H9 (cell line): ENCODE results near the gene COL9A2. TPM values are rescaled to one million over a fixed set of nuclear protein-coding genes. Genes with fewer than 3 reads are reported as not detected.

Experiments
- DNase-seq: peaks from one replicate; pipeline ENCODE4 v3.0.0-alpha.2; 2017
- H2AFZ ChIP-seq: one replicate; pipeline ENCODE4 v1.6.1; 2013; ENCODE audit warnings: mild to moderate bottlenecking, low read length, control low read depth, moderate library complexity
- H2AK5ac ChIP-seq: 2 replicates; pipeline ENCODE4 v1.6.1; 2013; ENCODE audit warnings: low read length, control low read depth, mixed read lengths; ENCODE audit not compliant: insufficient read length
- H2BK120ac ChIP-seq: one replicate; pipeline ENCODE4 v1.6.1; 2013; ENCODE audit warnings: low read depth, mild to moderate bottlenecking, low read length, control low read depth, inconsistent platforms; ENCODE audit not compliant: poor library complexity, severe bottlenecking
- H2BK12ac ChIP-seq: 2 replicates; pipeline ENCODE4 v1.6.1; 2013; ENCODE audit warnings: low read length, control low read depth, mixed read lengths, low read depth; ENCODE audit not compliant: insufficient read length
- H2BK15ac ChIP-seq: 2 replicates; pipeline ENCODE4 v1.6.1; 2013; ENCODE audit warnings: low read depth, low read length, control low read depth
- H2BK20ac ChIP-seq: one replicate; pipeline ENCODE4 v1.6.1; 2013; ENCODE audit warnings: low read depth, mild to moderate bottlenecking, low read length, control low read depth, inconsistent platforms; ENCODE audit not compliant: poor library complexity, severe bottlenecking
- H2BK5ac ChIP-seq: 2 replicates; pipeline ENCODE4 v1.6.1; 2013; ENCODE audit warnings: low read length, control low read depth, mixed read lengths; ENCODE audit not compliant: insufficient read length
- H3K14ac ChIP-seq: 2 replicates; pipeline ENCODE4 v1.6.1; 2013; ENCODE audit warnings: low read length, control low read depth; ENCODE audit not compliant: insufficient read depth
- H3K18ac ChIP-seq: 2 replicates; pipeline ENCODE4 v1.6.1; 2013; ENCODE audit warnings: low read depth, mild to moderate bottlenecking, mixed read lengths, low read length, control low read depth; ENCODE audit not compliant: insufficient read length
- H3K23ac ChIP-seq: 2 replicates; pipeline ENCODE4 v1.6.1; 2013; ENCODE audit warnings: low read length, control low read depth, mixed read lengths, low read depth; ENCODE audit not compliant: insufficient read length
- H3K23me2 ChIP-seq: 2 replicates; pipeline ENCODE4 v1.6.1; 2013; ENCODE audit warnings: low read depth, mild to moderate bottlenecking, mixed read lengths, low read length, control low read depth; ENCODE audit not compliant: insufficient read length, poor library complexity, severe bottlenecking
- H3K27ac ChIP-seq: 2 replicates; pipeline ENCODE4 v1.5.1; 2013; ENCODE audit warnings: low read length, control low read depth, mixed read lengths, low read depth; ENCODE audit not compliant: insufficient read length
- H3K27me3 ChIP-seq: 2 replicates; pipeline ENCODE4 v1.6.1; 2013; ENCODE audit warnings: low read length, control low read depth, inconsistent platforms; ENCODE audit not compliant: insufficient read depth
- H3K4ac ChIP-seq: 2 replicates; pipeline ENCODE4 v1.6.1; 2013; ENCODE audit warnings: low read depth, mild to moderate bottlenecking, control low read depth, inconsistent platforms, low read length, moderate library complexity
- H3K4me1 ChIP-seq: 2 replicates; pipeline ENCODE4 v1.6.1; 2013; ENCODE audit warnings: low read length, control low read depth, inconsistent platforms; ENCODE audit not compliant: insufficient read depth
- H3K4me2 ChIP-seq: 2 replicates; pipeline ENCODE4 v1.6.1; 2013; ENCODE audit warnings: low read length, control low read depth, mixed read lengths; ENCODE audit not compliant: insufficient read length, insufficient read depth
- H3K56ac ChIP-seq: 2 replicates; pipeline ENCODE4 v1.6.1; 2013; ENCODE audit warnings: low read depth, mild to moderate bottlenecking, mixed read lengths, low read length, control low read depth; ENCODE audit not compliant: insufficient read length
- H3K79me1 ChIP-seq: 2 replicates; pipeline ENCODE4 v1.6.1; 2013; ENCODE audit warnings: low read depth, mild to moderate bottlenecking, moderate library complexity, low read length, control low read depth, inconsistent platforms; ENCODE audit not compliant: insufficient read depth, poor library complexity, severe bottlenecking
- H3K79me2 ChIP-seq: 2 replicates; pipeline ENCODE4 v1.6.1; 2013; ENCODE audit warnings: low read length, control low read depth, inconsistent platforms; ENCODE audit not compliant: insufficient read depth
- H3K9ac ChIP-seq: 2 replicates; pipeline ENCODE4 v1.6.1; 2013; ENCODE audit warnings: low read length, control low read depth, mixed read lengths; ENCODE audit not compliant: insufficient read length; ENCODE audit errors: extremely low read depth
- H3K9me3 ChIP-seq: one replicate; pipeline ENCODE4 v1.6.1; 2013; ENCODE audit warnings: low read depth, low read length, inconsistent platforms; ENCODE audit not compliant: control insufficient read depth
- H3T11ph ChIP-seq: one replicate; pipeline ENCODE4 v1.6.1; 2013; ENCODE audit warnings: mild to moderate bottlenecking, low read length, control low read depth, inconsistent platforms
- H4K20me1 ChIP-seq: one replicate; pipeline ENCODE4 v1.6.1; 2013; ENCODE audit not compliant: control insufficient read depth, insufficient read length, insufficient read depth
- H4K5ac ChIP-seq: 2 replicates; pipeline ENCODE4 v1.6.1; 2013; ENCODE audit warnings: low read depth, mild to moderate bottlenecking, mixed read lengths, low read length, control low read depth; ENCODE audit not compliant: insufficient read length
- H4K8ac ChIP-seq: replicated peaks from 2 replicates; pipeline ENCODE4 v1.6.1; 2013; ENCODE audit warnings: low read length, control low read depth, mixed read lengths, low read depth; ENCODE audit not compliant: insufficient read length
- H4K91ac ChIP-seq: 2 replicates; pipeline ENCODE4 v1.6.1; 2013; ENCODE audit warnings: low read depth, mild to moderate bottlenecking, moderate library complexity, mixed read lengths, low read length, control low read depth; ENCODE audit not compliant: insufficient read length
- H3K27ac Mint-ChIP-seq, 3 experiments: 2 replicates in 2 of 3; 3 replicates in 1 of 3; pipeline ENCODE4 v1.8.0; 2020 to 2021; ENCODE audit warnings: mixed read lengths in 3 of 3, mild to moderate bottlenecking in 1 of 3, moderate library complexity in 1 of 3
- H3K27me3 Mint-ChIP-seq: 2 replicates; pipeline ENCODE4 v1.8.0; 2021; ENCODE audit warnings: low read depth, mild to moderate bottlenecking, moderate library complexity, mixed read lengths
- H3K36me3 Mint-ChIP-seq, 3 experiments: 2 replicates in 2 of 3; 3 replicates in 1 of 3; pipeline ENCODE4 v1.8.0; 2020 to 2021; ENCODE audit warnings: low read depth in 3 of 3, mixed read lengths in 3 of 3; ENCODE audit not compliant: insufficient read depth in 1 of 3
- H3K4me1 Mint-ChIP-seq, 2 experiments: 2 replicates each; pipeline ENCODE4 v1.8.0; 2020; ENCODE audit warnings: mixed read lengths in 2 of 2
- H3K4me3 Mint-ChIP-seq, 2 experiments: 2 replicates in 1 of 2; 3 replicates in 1 of 2; pipeline ENCODE4 v1.8.0; 2020 to 2021; ENCODE audit warnings: mild to moderate bottlenecking in 2 of 2, mixed read lengths in 2 of 2, moderate library complexity in 1 of 2
- H3K9me3 Mint-ChIP-seq, 2 experiments: 2 replicates in 1 of 2; 3 replicates in 1 of 2; pipeline ENCODE4 v1.8.0; 2020; ENCODE audit warnings: mild to moderate bottlenecking in 2 of 2, mixed read lengths in 2 of 2, moderate library complexity in 1 of 2
- WGBS: extraction: QIAGEN DNeasy Blood & Tissue Kit; methylation state at CpG from one replicate; pipeline ENCODE4 v1.1.7; 2013; ENCODE audit warnings: missing lambda C conversion rate, low lambda C conversion rate, mixed read lengths; ENCODE audit not compliant: insufficient read length; ENCODE audit errors: extremely low coverage; 5-methylcytosine and 5-hydroxymethylcytosine counted together
- total RNA-seq: library from RNA; stranded (reverse); gene quantifications from 2 replicates; pipeline ENCODE4 v1.2.1, GENCODE V29; 2021
- TF ChIP-seq, protein P1 (sequence below): fragments of 200-600 bp; sonication (generic); conservative IDR thresholded peaks from 3 replicates; pipeline ENCODE4 v1.8.0; 2021; ENCODE audit warnings: antibody characterized with exemption, mild to moderate bottlenecking

The COL9A2 gene
- total RNA-seq, 1 experiment from 2014 or later, result 4.5 TPM

DNA sequence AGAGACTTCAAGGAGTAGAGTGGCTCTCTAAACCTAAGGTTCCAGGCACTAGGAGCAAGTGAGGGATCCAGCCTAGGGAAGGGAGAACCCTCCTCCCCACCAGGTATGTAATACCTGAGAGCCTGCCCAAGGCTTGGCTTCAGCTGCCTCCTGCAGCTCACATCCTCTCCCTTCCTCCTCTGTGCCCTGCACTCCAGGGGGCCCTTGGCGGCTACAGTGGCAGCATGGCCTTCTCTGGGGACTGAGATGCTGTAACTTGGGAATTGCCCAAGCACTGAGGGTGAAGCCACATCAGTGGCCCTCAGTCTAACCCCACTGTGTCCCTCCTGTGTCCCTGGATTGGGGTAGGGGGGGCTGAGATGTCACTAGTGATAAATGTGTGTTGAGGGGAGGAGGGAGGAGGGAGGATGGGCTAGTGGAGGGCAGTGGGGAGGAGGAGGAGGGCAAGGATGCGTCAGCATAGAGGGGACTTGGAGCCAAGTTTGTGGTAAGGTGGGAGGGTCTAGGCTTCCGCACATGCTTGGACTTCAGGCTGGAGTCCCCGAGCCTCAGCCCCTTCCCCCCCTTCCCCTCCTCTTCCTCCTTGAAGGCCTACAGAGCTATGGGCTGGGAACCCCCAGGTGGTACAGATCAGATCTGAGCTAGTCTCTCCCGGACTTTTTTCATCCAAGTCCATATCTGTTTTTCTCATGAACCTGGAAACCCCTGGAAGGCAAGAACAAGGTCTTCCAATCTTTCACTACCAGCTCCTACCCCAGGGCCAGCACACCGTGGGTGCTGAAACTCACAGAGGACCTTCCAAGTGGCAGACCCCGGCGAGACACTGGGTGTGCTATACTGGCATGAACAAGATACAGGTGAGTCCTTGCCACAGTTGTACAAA is 17.5 kb downstream of the COL9A2 start:
- Histone ChIP-seq H4K91ac (no peak overlapping the region), H3K23ac (no peak overlapping the region), H3K27me3 (no peaks in the 10 kb centered on the region), H3K79me2 (no peaks in the 10 kb centered on the region), H4K5ac (no peak overlapping the region), H2BK5ac (no peak overlapping the region), H3K27ac (no peak overlapping the region), H3K9ac (no peak overlapping the region), H2BK15ac (no peak overlapping the region), H2BK120ac (no peak overlapping the region), H2BK12ac (no peak overlapping the region), H3K4me1 (no peaks in the 10 kb centered on the region), H4K8ac (no peak overlapping the region), H3K18ac (no peak overlapping the region), H4K20me1 (no peaks in the 10 kb centered on the region), H3K14ac (no peak overlapping the region; the same call in 1 of the 2 replicates), H2BK20ac (no peak overlapping the region), H3K79me1 (no peaks in the 10 kb centered on the region), H3T11ph (no peak overlapping the region), H3K9me3 (no peaks in the 10 kb centered on the region), H2AFZ (no peak overlapping the region), H2AK5ac (no peak overlapping the region), H3K4me2 (no peak overlapping the region), H3K23me2 (no peaks in the 10 kb centered on the region), H3K4ac (no peak overlapping the region), H3K56ac (no peak overlapping the region)
- TF ChIP-seq, protein P1, sequence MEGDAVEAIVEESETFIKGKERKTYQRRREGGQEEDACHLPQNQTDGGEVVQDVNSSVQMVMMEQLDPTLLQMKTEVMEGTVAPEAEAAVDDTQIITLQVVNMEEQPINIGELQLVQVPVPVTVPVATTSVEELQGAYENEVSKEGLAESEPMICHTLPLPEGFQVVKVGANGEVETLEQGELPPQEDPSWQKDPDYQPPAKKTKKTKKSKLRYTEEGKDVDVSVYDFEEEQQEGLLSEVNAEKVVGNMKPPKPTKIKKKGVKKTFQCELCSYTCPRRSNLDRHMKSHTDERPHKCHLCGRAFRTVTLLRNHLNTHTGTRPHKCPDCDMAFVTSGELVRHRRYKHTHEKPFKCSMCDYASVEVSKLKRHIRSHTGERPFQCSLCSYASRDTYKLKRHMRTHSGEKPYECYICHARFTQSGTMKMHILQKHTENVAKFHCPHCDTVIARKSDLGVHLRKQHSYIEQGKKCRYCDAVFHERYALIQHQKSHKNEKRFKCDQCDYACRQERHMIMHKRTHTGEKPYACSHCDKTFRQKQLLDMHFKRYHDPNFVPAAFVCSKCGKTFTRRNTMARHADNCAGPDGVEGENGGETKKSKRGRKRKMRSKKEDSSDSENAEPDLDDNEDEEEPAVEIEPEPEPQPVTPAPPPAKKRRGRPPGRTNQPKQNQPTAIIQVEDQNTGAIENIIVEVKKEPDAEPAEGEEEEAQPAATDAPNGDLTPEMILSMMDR, result no peak
- Mint-ChIP-seq H3K9me3 (no peaks in the 10 kb centered on the region), H3K4me3 (no peak overlapping the region), H3K27ac (no peak overlapping the region), H3K36me3 (0 out of 7 replicates have a peak, but pooled peaks cover 0 to 3% (median 0%) of the 10 kb centered on the region in 3 experiments), H3K27me3 (no peaks in the 10 kb centered on the region; the same call in 1 of the 2 replicates), H3K4me1 (no peaks in the 10 kb centered on the region; a peak in 1 of 4 replicates)
- DNase-seq, result no peak
- no CpG with 5 or more reads among the region's 8 CpGs for WGBS
